Activated CD8-positive, alpha-beta T cell treated with anti-CD3 and anti-CD28 coated beads for 36 hours (primary cell): ENCODE data around the gene TENT5C. TPM values are rescaled to one million over a fixed set of nuclear protein-coding genes. Genes with fewer than 3 reads are reported as not detected.
A peak's percentile ranks its signal among the peaks of the same experiment; 100 is the strongest.

ENCODE experiments used
- ATAC-seq: fragments of 200-7000 bp; cut with Tn5 transposase; one replicate; pipeline ENCODE4 v1.10.0; 2021; ENCODE audit warnings: mild to moderate bottlenecking, moderate library complexity
- CTCF ChIA-PET: fragments of 350-600 bp; sonication (Branson Sonifier 250); formaldehyde crosslinking; loops from one replicate; lab custom pipeline; 2021; ENCODE audit warnings: antibody characterized with exemption; lab: Charles Lee
- POLR2A ChIA-PET: fragments of 350-600 bp; sonication (Branson Sonifier 250); formaldehyde crosslinking; loops from one replicate; lab custom pipeline; 2021; ENCODE audit warnings: antibody characterized with exemption; lab: Charles Lee
- DNase-seq: peaks from one replicate; pipeline ENCODE4 v3.0.0-alpha.2; 2020
- H3K27ac Mint-ChIP-seq: one replicate; pipeline ENCODE4 v1.8.0; 2021; ENCODE audit warnings: mild to moderate bottlenecking, mixed read lengths
- H3K27me3 Mint-ChIP-seq: one replicate; pipeline ENCODE4 v1.8.0; 2021; ENCODE audit warnings: mixed read lengths
- H3K36me3 Mint-ChIP-seq: one replicate; pipeline ENCODE4 v1.8.0; 2021; ENCODE audit warnings: low read depth, mixed read lengths
- H3K4me1 Mint-ChIP-seq: one replicate; pipeline ENCODE4 v1.8.0; 2021; ENCODE audit warnings: low read depth, mixed read lengths
- H3K4me3 Mint-ChIP-seq: one replicate; pipeline ENCODE4 v1.8.0; 2021; ENCODE audit warnings: mild to moderate bottlenecking, moderate library complexity, mixed read lengths
- H3K9me3 Mint-ChIP-seq: one replicate; pipeline ENCODE4 v1.8.0; 2021; ENCODE audit warnings: mixed read lengths
- CTCF ChIP-seq: fragments of 200-600 bp; IDR thresholded peaks from one replicate; pipeline ENCODE4 v1.8.0; 2022; ENCODE audit warnings: antibody characterized with exemption, mild to moderate bottlenecking
- intact Hi-C: fragments of 100-400 bp; cut with micrococcal nuclease; formaldehyde crosslinking; loops from one replicate; pipeline ENCODE4 v1.10.0; 2022
- total RNA-seq, 2 experiments: library from RNA; stranded (reverse); gene quantifications; one replicate each; pipeline ENCODE4 v1.2.3, GENCODE V29; 2021

TENT5C gene
- total RNA-seq, 2 experiments from 2014 or later, result 13.1 to 13.6 TPM

- ATAC-seq (no peak), DNase-seq (no peak)
- peaks cover 27% of the 10 kb centered on the region for H3K27me3 Mint-ChIP-seq
- CTCF ChIA-PET, result interaction anchor here (0.8 to 7.0 kb wide), 10 partner anchors 10 to 163 kb away, joined by 3 to 79 read pairs (median 6); no protein-coding TSS in a partner anchor
- H3K9me3 Mint-ChIP-seq, result no peaks in the 10 kb centered on the region
- intact Hi-C loops, result no loop called here
- POLR2A ChIA-PET, result interaction anchor here (1.5 kb wide), 1 partner anchor 10 kb away, joined by 4 read pairs; no protein-coding TSS in a partner anchor
- H3K36me3 Mint-ChIP-seq, result no peaks in the 10 kb centered on the region
- H3K27ac Mint-ChIP-seq, result no peak overlapping the region
- peaks cover 12% of the 10 kb centered on the region for H3K4me1 Mint-ChIP-seq
- no peak overlapping the region for H3K4me3 Mint-ChIP-seq
- TF ChIP-seq CTCF, result no peak
Observed at GRCh38 chr1:117675907-117676430, 70.1 kb downstream of the TENT5C start.

- DNase-seq, result no peak
- Mint-ChIP-seq H3K9me3 (no peaks in the 10 kb centered on the region), H3K27ac (no peak overlapping the region), H3K4me1 (peaks cover 12% of the 10 kb centered on the region), H3K36me3 (no peaks in the 10 kb centered on the region), H3K27me3 (peaks cover 22% of the 10 kb centered on the region), H3K4me3 (no peak overlapping the region)
- ATAC-seq, result peak; percentile 52
- CTCF ChIA-PET, result interaction anchor here (0.8 to 5.6 kb wide), 5 partner anchors 39 to 141 kb away, joined by 3 to 79 read pairs (median 4); no protein-coding TSS in a partner anchor
- intact Hi-C loops, result no loop called here
- no peak for TF ChIP-seq CTCF
- POLR2A ChIA-PET, result interaction anchor here (1.5 kb wide), 1 partner anchor 11 kb away, joined by 4 read pairs; no protein-coding TSS in a partner anchor
Observed at GRCh38 chr1:117676615-117677130, 70.8 kb downstream of the TENT5C start.

Other genes starting within 250 kb of the TENT5C start
- gene MAN1A2, start 238.6 kb upstream of the TENT5C start, total RNA-seq, result 10 to 100 TPM; 18.3 to 21.1 TPM